Measurements from ENCODE around the gene LAIR1. TPM values are rescaled to one million over a fixed set of nuclear protein-coding genes. Genes with fewer than 3 reads are reported as not detected.

The LAIR1 gene
- total RNA-seq, 2 experiments from 2014 or later: 4.3 TPM; not detected in 1

DNA sequence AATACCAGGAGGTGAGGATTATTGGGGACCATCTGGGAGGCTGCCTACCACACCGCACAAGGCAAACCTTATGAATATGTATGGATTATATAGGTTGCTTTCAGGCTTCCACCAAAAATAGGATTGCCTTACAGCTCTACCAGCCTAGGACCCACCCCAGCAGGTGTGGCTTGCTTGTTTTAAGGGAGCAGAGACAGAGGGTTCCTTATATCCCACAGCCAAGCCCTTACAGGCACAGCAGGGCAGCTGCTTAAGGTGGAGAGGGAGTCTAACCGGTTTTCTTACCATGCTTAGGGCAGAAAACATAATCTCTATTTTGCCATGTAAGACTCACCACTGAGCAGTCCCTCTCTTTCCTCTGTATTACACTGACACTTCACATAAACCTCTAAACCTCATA is 34.5 kb upstream of the LAIR1 start:
- Histone ChIP-seq H3K4me3 (ENCODE audit: low read depth, low read length, poor library complexity, severe bottlenecking) (no peak overlapping the region), H3K4me1 (ENCODE audit: insufficient read depth, low read length, poor library complexity, severe bottlenecking) (no peaks in the 10 kb centered on the region), H3K79me2 (ENCODE audit: insufficient read depth, low read depth, low read length) (no peaks in the 10 kb centered on the region), H3K36me3 (ENCODE audit: insufficient read depth, low read length) (no peaks in the 10 kb centered on the region), H4K20me1 (ENCODE audit: insufficient read depth, low read length) (no peaks in the 10 kb centered on the region), H3K9me3 (ENCODE audit: low read length) (no peaks in the 10 kb centered on the region), H2AFZ (ENCODE audit: low read length) (no peak overlapping the region), H3K4me2 (ENCODE audit: low read length) (no peak overlapping the region), H3K27ac (ENCODE audit: low read depth, low read length, poor library complexity, severe bottlenecking) (no peak overlapping the region), H3K9me2 (ENCODE audit: insufficient read depth, low read length) (no peaks in the 10 kb centered on the region)
- TF ChIP-seq, protein P1, sequence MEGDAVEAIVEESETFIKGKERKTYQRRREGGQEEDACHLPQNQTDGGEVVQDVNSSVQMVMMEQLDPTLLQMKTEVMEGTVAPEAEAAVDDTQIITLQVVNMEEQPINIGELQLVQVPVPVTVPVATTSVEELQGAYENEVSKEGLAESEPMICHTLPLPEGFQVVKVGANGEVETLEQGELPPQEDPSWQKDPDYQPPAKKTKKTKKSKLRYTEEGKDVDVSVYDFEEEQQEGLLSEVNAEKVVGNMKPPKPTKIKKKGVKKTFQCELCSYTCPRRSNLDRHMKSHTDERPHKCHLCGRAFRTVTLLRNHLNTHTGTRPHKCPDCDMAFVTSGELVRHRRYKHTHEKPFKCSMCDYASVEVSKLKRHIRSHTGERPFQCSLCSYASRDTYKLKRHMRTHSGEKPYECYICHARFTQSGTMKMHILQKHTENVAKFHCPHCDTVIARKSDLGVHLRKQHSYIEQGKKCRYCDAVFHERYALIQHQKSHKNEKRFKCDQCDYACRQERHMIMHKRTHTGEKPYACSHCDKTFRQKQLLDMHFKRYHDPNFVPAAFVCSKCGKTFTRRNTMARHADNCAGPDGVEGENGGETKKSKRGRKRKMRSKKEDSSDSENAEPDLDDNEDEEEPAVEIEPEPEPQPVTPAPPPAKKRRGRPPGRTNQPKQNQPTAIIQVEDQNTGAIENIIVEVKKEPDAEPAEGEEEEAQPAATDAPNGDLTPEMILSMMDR (conservative IDR thresholded peaks at IDR 0.05; ENCODE audit: low read length): no peak
- no peak for TF ChIP-seq EZH2phosphoT487 (IDR thresholded peaks at IDR 0.05; ENCODE audit: borderline replicate concordance, low read depth, low read length)
- BruUV-seq (replicated peaks): no TSS peak
- POLR2A ChIA-PET: no interaction called here
- CTCF ChIA-PET (ENCODE audit: unreplicated experiment): no interaction called here
- no peak for DNase-seq (ENCODE audit: low spot score)
- intact Hi-C loops (cut with micrococcal nuclease; ENCODE audit: unreplicated experiment): no loop called here

DNA sequence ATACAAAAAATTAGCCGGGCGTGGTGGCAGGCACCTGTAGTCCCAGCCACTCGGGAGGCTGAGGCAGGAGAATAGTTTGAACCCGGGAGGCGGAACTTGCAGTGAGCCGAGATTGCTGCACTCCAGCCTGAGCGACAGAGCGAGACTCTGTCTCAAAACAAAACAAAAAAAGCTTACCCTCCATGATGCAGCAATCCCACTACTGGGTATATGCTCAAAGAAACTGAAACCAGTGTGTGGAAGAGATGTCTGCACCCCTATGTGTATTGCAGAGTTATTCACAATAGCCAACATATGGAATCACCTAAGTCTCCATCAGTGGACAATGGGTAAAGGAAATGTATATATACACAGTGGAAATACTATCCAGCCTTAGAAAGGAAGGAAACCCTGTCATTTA is 31.0 kb upstream of the LAIR1 start:
- POLR2A ChIA-PET: no interaction called here
- H4K20me1 ChIP-seq (ENCODE audit: insufficient read depth, low read length): peaks cover 4% of the 10 kb centered on the region; the same call in 1 of the 2 replicates
- no TSS peak for BruUV-seq (replicated peaks)
- no peaks in the 10 kb centered on the region for H3K9me3 ChIP-seq (ENCODE audit: low read length)
- no peak overlapping the region for H2AFZ ChIP-seq (ENCODE audit: low read length)
- no peak overlapping the region for H3K4me2 ChIP-seq (ENCODE audit: low read length)
- intact Hi-C loops (cut with micrococcal nuclease; ENCODE audit: unreplicated experiment): no loop called here
- H3K27ac ChIP-seq (ENCODE audit: low read depth, low read length, poor library complexity, severe bottlenecking): no peak overlapping the region
- H3K9me2 ChIP-seq (ENCODE audit: insufficient read depth, low read length): no peaks in the 10 kb centered on the region
- no peaks in the 10 kb centered on the region for H3K36me3 ChIP-seq (ENCODE audit: insufficient read depth, low read length)
- CTCF ChIA-PET (ENCODE audit: unreplicated experiment): no interaction called here
- TF ChIP-seq EZH2phosphoT487 (IDR thresholded peaks at IDR 0.05; ENCODE audit: borderline replicate concordance, low read depth, low read length): no peak
- TF ChIP-seq, protein P1 (conservative IDR thresholded peaks at IDR 0.05; ENCODE audit: low read length): no peak
- no peak overlapping the region for H3K4me3 ChIP-seq (ENCODE audit: low read depth, low read length, poor library complexity, severe bottlenecking)
- peaks cover 3% of the 10 kb centered on the region for H3K4me1 ChIP-seq (ENCODE audit: insufficient read depth, low read length, poor library complexity, severe bottlenecking)
- H3K79me2 ChIP-seq (ENCODE audit: insufficient read depth, low read depth, low read length): no peaks in the 10 kb centered on the region
- DNase-seq (ENCODE audit: low spot score): no peak

DNA sequence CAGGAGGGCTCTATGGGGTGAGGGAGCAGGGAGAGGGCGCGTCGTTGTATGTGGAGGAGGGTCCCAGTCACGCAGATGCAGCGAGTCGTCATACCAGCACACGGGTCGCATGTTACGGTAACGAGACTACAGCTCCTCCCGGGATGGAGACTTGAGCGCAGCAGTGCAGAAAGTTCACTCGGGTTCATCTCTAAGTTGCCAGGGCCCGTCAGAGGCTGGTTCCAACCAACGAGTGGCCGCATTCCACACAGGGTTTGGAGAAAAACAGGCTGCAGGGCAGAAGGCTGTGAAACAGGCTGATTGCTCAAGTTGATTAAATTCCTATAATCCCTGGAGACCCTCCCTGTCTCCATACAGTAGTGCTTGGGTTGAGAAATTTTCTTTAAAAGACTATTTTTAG is 28.6 kb upstream of the LAIR1 start:
- ChIA-PET POLR2A (no interaction called here), CTCF (ENCODE audit: unreplicated experiment) (no interaction called here)
- no peak for TF ChIP-seq EZH2phosphoT487 (IDR thresholded peaks at IDR 0.05; ENCODE audit: borderline replicate concordance, low read depth, low read length)
- TF ChIP-seq, protein P1 (conservative IDR thresholded peaks at IDR 0.05; ENCODE audit: low read length): no peak
- H3K79me2 ChIP-seq (ENCODE audit: insufficient read depth, low read depth, low read length): no peaks in the 10 kb centered on the region
- DNase-seq (ENCODE audit: low spot score): no peak
- peaks cover 22% of the 10 kb centered on the region for H3K4me1 ChIP-seq (ENCODE audit: insufficient read depth, low read length, poor library complexity, severe bottlenecking)
- no peaks in the 10 kb centered on the region for H3K9me3 ChIP-seq (ENCODE audit: low read length)
- no peaks in the 10 kb centered on the region for H3K9me2 ChIP-seq (ENCODE audit: insufficient read depth, low read length)
- H3K36me3 ChIP-seq (ENCODE audit: insufficient read depth, low read length): no peaks in the 10 kb centered on the region
- BruUV-seq (replicated peaks): no TSS peak
- no peak overlapping the region for H2AFZ ChIP-seq (ENCODE audit: low read length)
- intact Hi-C loops (cut with micrococcal nuclease; ENCODE audit: unreplicated experiment): no loop called here
- no peak overlapping the region for H3K4me3 ChIP-seq (ENCODE audit: low read depth, low read length, poor library complexity, severe bottlenecking)
- H4K20me1 ChIP-seq (ENCODE audit: insufficient read depth, low read length): peaks cover 13% of the 10 kb centered on the region; the same call in 1 of the 2 replicates
- no peak overlapping the region for H3K27ac ChIP-seq (ENCODE audit: low read depth, low read length, poor library complexity, severe bottlenecking)
- no peak overlapping the region for H3K4me2 ChIP-seq (ENCODE audit: low read length)
